ENCODE results near the gene ALOX5. TPM values are rescaled to one million over a fixed set of nuclear protein-coding genes. Genes with fewer than 3 reads are reported as not detected.
"Not testable (repeated sequence)": the region's sequence is repeated elsewhere in the genome, so short reads cannot be mapped to it uniquely, and the experiment has no call there.

Gene ALOX5
- total and polyA plus RNA-seq, 4 donors: 3.2 to 62.5 (median 16.0) TPM

DNA sequence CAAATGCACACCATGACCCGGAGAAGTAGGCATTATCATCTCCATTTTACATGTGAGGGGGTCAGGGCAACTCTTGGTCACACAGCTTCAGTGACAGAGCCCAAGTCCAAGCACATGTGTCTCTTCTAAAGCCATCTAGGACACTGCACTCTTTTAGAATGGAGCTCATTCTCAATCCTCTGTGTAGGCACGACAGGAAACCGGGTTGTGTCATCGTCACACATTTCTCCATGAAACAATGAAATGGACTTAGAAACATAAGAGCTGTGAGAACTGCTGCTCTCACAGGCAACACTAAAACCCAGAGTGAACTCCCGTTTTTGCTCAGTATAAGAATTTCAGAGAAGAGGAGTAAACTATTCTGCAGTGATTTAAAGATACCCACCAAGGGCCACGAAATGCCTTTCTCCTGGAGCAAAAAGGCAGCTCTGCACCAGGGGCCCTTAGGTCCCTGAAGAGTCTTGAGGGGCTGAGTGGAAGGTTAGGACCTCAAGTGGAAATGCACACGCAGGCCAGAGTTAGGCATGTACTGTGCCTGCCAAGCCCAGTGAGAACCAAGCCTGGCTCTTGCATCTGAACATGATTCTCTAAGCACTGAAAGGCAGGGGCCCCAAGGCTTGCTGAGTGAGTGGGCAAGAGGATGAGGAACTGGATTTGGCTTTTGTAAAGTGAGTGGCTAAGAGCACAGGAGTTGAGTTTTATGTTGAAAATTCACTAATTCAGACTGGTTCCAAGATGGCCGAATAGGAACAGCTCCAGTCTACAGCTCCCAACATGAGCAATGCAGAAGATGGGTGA lies 13.3 kb downstream of the ALOX5 start:
- DNase-seq: no peak
- intact Hi-C loops (cut with DNase I): no loop called here
- H3K27me3 ChIP-seq (ENCODE audit: control insufficient read depth in 1 of 2, insufficient read depth in 2 of 2, low read length in 1 of 2): no peaks in the 10 kb centered on the region
- no peaks in the 10 kb centered on the region for H3K9me3 ChIP-seq (ENCODE audit: control insufficient read depth, low read length)
- H3K4me1 ChIP-seq (ENCODE audit: control insufficient read depth in 1 of 2, insufficient read depth in 2 of 2, low read length in 2 of 2): no peaks in the 10 kb centered on the region
- H3K4me3 ChIP-seq (ENCODE audit: low read length in 2 of 2): no peak overlapping the region
- 80 to 82% methylated on average over 8 of the region's 8 CpGs for WGBS, 2 donors
- H3K36me3 ChIP-seq (ENCODE audit: control insufficient read depth in 1 of 2, insufficient read depth in 2 of 2, low read length in 1 of 2): no peaks in the 10 kb centered on the region
- ATAC-seq (ENCODE audit: low FRiP score): no peak
- H3K27ac ChIP-seq (ENCODE audit: low read depth in 1 of 2, low read length in 2 of 2): no peak overlapping the region

GRCh38 chr10:45389671-45390070 lies 15.7 kb downstream of the ALOX5 start:
- H3K4me3 ChIP-seq (ENCODE audit: low read length in 2 of 2); intact Hi-C loops (cut with DNase I); ATAC-seq (ENCODE audit: low FRiP score); H3K27ac ChIP-seq (ENCODE audit: low read depth in 1 of 2, low read length in 2 of 2); DNase-seq; H3K36me3 ChIP-seq (ENCODE audit: control insufficient read depth in 1 of 2, insufficient read depth in 2 of 2, low read length in 1 of 2); H3K27me3 ChIP-seq (ENCODE audit: control insufficient read depth in 1 of 2, insufficient read depth in 2 of 2, low read length in 1 of 2); H3K9me3 ChIP-seq (ENCODE audit: control insufficient read depth, low read length); H3K4me1 ChIP-seq (ENCODE audit: control insufficient read depth in 1 of 2, insufficient read depth in 2 of 2, low read length in 2 of 2): not testable (repeated sequence)
- 88 to 90% methylated on average over 2 of the region's 2 CpGs for WGBS, 2 donors

GRCh38 chr10:45391636-45392035 lies 17.6 kb downstream of the ALOX5 start:
- ATAC-seq (ENCODE audit: low FRiP score); H3K27ac ChIP-seq (ENCODE audit: low read depth in 1 of 2, low read length in 2 of 2); DNase-seq; intact Hi-C loops (cut with DNase I); H3K4me3 ChIP-seq (ENCODE audit: low read length in 2 of 2); H3K27me3 ChIP-seq (ENCODE audit: control insufficient read depth in 1 of 2, insufficient read depth in 2 of 2, low read length in 1 of 2); H3K36me3 ChIP-seq (ENCODE audit: control insufficient read depth in 1 of 2, insufficient read depth in 2 of 2, low read length in 1 of 2); H3K4me1 ChIP-seq (ENCODE audit: control insufficient read depth in 1 of 2, insufficient read depth in 2 of 2, low read length in 2 of 2); H3K9me3 ChIP-seq (ENCODE audit: control insufficient read depth, low read length): not testable (repeated sequence)
- WGBS, 2 donors: 90 to 92% methylated on average over 14 to 28 of the region's 28 CpGs

GRCh38 chr10:45395554-45395953 lies 21.5 kb downstream of the ALOX5 start:
- intact Hi-C loops (cut with DNase I): no loop called here
- DNase-seq (no peak), ATAC-seq (ENCODE audit: low FRiP score) (no peak)
- WGBS, 2 donors: 94 to 97% methylated on average over 7 of the region's 7 CpGs
- H3K27ac ChIP-seq (ENCODE audit: low read depth in 1 of 2, low read length in 2 of 2): no peak overlapping the region
- no peaks in the 10 kb centered on the region for H3K36me3 ChIP-seq (ENCODE audit: control insufficient read depth in 1 of 2, insufficient read depth in 2 of 2, low read length in 1 of 2)
- H3K4me1 ChIP-seq (ENCODE audit: control insufficient read depth in 1 of 2, insufficient read depth in 2 of 2, low read length in 2 of 2): no peaks in the 10 kb centered on the region
- no peaks in the 10 kb centered on the region for H3K27me3 ChIP-seq (ENCODE audit: control insufficient read depth in 1 of 2, insufficient read depth in 2 of 2, low read length in 1 of 2)
- H3K4me3 ChIP-seq (ENCODE audit: low read length in 2 of 2): no peak overlapping the region
- no peaks in the 10 kb centered on the region for H3K9me3 ChIP-seq (ENCODE audit: control insufficient read depth, low read length)

DNA sequence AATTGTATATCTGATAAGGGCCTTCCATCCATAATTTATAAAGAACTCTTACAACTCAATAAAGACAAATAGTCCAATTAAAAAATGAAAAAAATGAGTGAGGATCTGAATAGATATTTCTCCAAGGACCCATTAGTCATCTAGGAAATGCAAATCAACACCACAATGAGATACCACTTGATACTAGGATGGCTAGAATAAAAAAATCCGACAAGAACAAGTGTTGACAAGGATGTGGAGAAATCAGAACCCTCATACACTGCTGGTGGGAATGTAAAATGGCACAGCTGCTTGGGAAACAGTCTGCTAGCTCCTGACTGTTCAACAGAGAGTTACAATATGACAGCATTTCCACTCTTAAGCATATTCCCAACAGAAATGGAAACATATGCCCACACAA lies 24.6 kb downstream of the ALOX5 start:
- ATAC-seq (ENCODE audit: low FRiP score): no peak
- Histone ChIP-seq H3K4me1 (ENCODE audit: control insufficient read depth in 1 of 2, insufficient read depth in 2 of 2, low read length in 2 of 2) (no peaks in the 10 kb centered on the region), H3K36me3 (ENCODE audit: control insufficient read depth in 1 of 2, insufficient read depth in 2 of 2, low read length in 1 of 2) (no peaks in the 10 kb centered on the region), H3K27me3 (ENCODE audit: control insufficient read depth in 1 of 2, insufficient read depth in 2 of 2, low read length in 1 of 2) (no peaks in the 10 kb centered on the region), H3K4me3 (ENCODE audit: low read length in 2 of 2) (no peak overlapping the region), H3K27ac (ENCODE audit: low read depth in 1 of 2, low read length in 2 of 2) (no peak overlapping the region), H3K9me3 (ENCODE audit: control insufficient read depth, low read length) (no peaks in the 10 kb centered on the region)
- DNase-seq: no peak
- WGBS, 2 donors: 75 to 79% methylated on average over 1 of the region's 1 CpG
- intact Hi-C loops (cut with DNase I): no loop called here

- Histone ChIP-seq H3K4me1 (ENCODE audit: control insufficient read depth in 1 of 2, insufficient read depth in 2 of 2, low read length in 2 of 2) (no peaks in the 10 kb centered on the region), H3K9me3 (ENCODE audit: control insufficient read depth, low read length) (no peaks in the 10 kb centered on the region), H3K27me3 (ENCODE audit: control insufficient read depth in 1 of 2, insufficient read depth in 2 of 2, low read length in 1 of 2) (no peaks in the 10 kb centered on the region), H3K27ac (ENCODE audit: low read depth in 1 of 2, low read length in 2 of 2) (no peak overlapping the region), H3K4me3 (ENCODE audit: low read length in 2 of 2) (no peak overlapping the region), H3K36me3 (ENCODE audit: control insufficient read depth in 1 of 2, insufficient read depth in 2 of 2, low read length in 1 of 2) (no peaks in the 10 kb centered on the region)
- intact Hi-C loops (cut with DNase I): no loop called here
- ATAC-seq (ENCODE audit: low FRiP score): no peak
- 89 to 95% methylated on average over 2 of the region's 2 CpGs for WGBS, 2 donors
- no peak for DNase-seq
Observed at GRCh38 chr10:45399113-45399512, 25.1 kb downstream of the ALOX5 start.

GRCh38 chr10:45403151-45403550 lies 29.1 kb downstream of the ALOX5 start:
- Histone ChIP-seq H3K27me3 (ENCODE audit: control insufficient read depth in 1 of 2, insufficient read depth in 2 of 2, low read length in 1 of 2) (peaks cover 0 to 1% of the 10 kb centered on the region in 2 donors), H3K36me3 (ENCODE audit: control insufficient read depth in 1 of 2, insufficient read depth in 2 of 2, low read length in 1 of 2) (no peaks in the 10 kb centered on the region), H3K4me3 (ENCODE audit: low read length in 2 of 2) (no peak overlapping the region), H3K9me3 (ENCODE audit: control insufficient read depth, low read length) (no peaks in the 10 kb centered on the region), H3K4me1 (ENCODE audit: control insufficient read depth in 1 of 2, insufficient read depth in 2 of 2, low read length in 2 of 2) (no peaks in the 10 kb centered on the region), H3K27ac (ENCODE audit: low read depth in 1 of 2, low read length in 2 of 2) (no peak overlapping the region)
- DNase-seq (no peak), ATAC-seq (ENCODE audit: low FRiP score) (no peak)
- intact Hi-C loops (cut with DNase I): no loop called here
- WGBS, 2 donors: 61 to 71% methylated on average over 8 of the region's 8 CpGs

- no peak overlapping the region for H3K4me3 ChIP-seq (ENCODE audit: low read length in 2 of 2)
- H3K4me1 ChIP-seq (ENCODE audit: control insufficient read depth in 1 of 2, insufficient read depth in 2 of 2, low read length in 2 of 2): no peaks in the 10 kb centered on the region
- no peak for DNase-seq
- H3K36me3 ChIP-seq (ENCODE audit: control insufficient read depth in 1 of 2, insufficient read depth in 2 of 2, low read length in 1 of 2): no peaks in the 10 kb centered on the region
- H3K27ac ChIP-seq (ENCODE audit: low read depth in 1 of 2, low read length in 2 of 2): no peak overlapping the region
- intact Hi-C loops (cut with DNase I): no loop called here
- peak; percentile 67 for ATAC-seq (ENCODE audit: low FRiP score)
- H3K27me3 ChIP-seq (ENCODE audit: control insufficient read depth in 1 of 2, insufficient read depth in 2 of 2, low read length in 1 of 2): peaks cover 0 to 1% of the 10 kb centered on the region in 2 donors
- WGBS, 2 donors: 64% methylated on average over 10 of the region's 10 CpGs
- no peaks in the 10 kb centered on the region for H3K9me3 ChIP-seq (ENCODE audit: control insufficient read depth, low read length)
Observed at GRCh38 chr10:45404087-45404769, 30.2 kb downstream of the ALOX5 start.

DNA sequence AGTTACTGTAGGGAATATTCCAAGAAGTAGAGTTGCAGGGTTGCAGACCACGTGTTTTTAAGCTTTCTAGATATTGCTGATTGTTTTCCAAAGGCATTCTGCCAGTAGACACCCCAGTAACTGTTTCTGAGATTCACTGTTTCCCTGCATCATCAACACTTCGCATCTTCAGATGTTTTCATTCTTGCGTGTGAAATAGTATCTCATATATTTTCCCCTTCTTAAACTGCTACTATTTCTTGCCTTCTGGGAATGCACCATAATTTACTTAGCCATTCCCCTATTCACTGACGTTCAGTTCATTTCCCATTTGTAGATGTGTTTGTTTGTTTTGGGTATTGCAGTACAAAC lies 30.7 kb downstream of the ALOX5 start:
- no peak overlapping the region for H3K27ac ChIP-seq (ENCODE audit: low read depth in 1 of 2, low read length in 2 of 2)
- peaks cover 0 to 1% of the 10 kb centered on the region in 2 donors for H3K27me3 ChIP-seq (ENCODE audit: control insufficient read depth in 1 of 2, insufficient read depth in 2 of 2, low read length in 1 of 2)
- no peaks in the 10 kb centered on the region for H3K36me3 ChIP-seq (ENCODE audit: control insufficient read depth in 1 of 2, insufficient read depth in 2 of 2, low read length in 1 of 2)
- H3K4me1 ChIP-seq (ENCODE audit: control insufficient read depth in 1 of 2, insufficient read depth in 2 of 2, low read length in 2 of 2): no peaks in the 10 kb centered on the region
- no peaks in the 10 kb centered on the region for H3K9me3 ChIP-seq (ENCODE audit: control insufficient read depth, low read length)
- no peak for DNase-seq
- WGBS, 2 donors: 33 to 41% methylated on average over 4 of the region's 4 CpGs
- intact Hi-C loops (cut with DNase I): no loop called here
- H3K4me3 ChIP-seq (ENCODE audit: low read length in 2 of 2): no peak overlapping the region
- ATAC-seq (ENCODE audit: low FRiP score): no peak
